ENCODE measurements around the gene COL18A1. TPM values are rescaled to one million over a fixed set of nuclear protein-coding genes. Genes with fewer than 3 reads are reported as not detected.

Gene COL18A1
- polyA plus RNA-seq, 2 of the 4 experiments (the other 2 are of a cell fraction): 17.3 to 88.4 TPM

DNA sequence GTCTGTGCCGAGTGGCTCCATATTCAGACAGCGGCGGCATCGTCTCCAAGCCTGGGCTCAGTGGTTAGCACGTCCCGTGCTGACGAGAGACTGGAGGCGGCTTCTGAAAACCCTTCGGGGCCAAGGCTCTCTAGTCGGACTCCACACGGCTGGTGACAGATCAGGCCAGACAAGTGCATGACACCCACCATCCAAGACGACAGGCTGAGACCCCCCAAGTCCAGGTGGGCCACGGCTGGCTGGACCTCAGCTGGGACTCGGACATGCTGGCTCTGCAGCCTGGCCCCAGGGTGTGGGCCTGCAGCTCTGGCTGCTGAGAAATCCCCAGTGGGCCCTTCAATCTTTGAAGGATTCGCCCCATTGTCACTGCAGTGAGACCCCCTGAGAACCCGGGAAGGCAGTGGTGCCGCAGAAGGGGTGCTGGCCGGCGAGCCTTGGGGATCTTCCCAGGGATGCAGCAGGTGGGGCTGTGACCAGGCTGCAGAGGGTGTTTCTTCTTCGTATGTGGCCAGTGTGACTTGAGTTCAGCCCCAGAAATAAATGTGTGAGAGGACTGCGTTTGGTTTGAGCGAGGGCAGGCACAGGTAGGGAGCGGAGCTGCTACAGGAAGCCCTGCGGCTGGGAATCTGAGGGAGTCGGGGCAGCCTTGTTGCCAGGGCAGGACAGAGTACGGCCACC lies 153.2 kb downstream of the COL18A1 start:
- Histone ChIP-seq H3K4me2 (no peak overlapping the region), H3K4me3 (no peak overlapping the region), H3K4me1 (0 out of 3 replicates have a peak, but pooled peaks cover 3% of the 10 kb centered on the region), H3K27ac (no peak overlapping the region), H3K9me3 (no peaks in the 10 kb centered on the region)
- WGBS (ENCODE audit: missing lambda C conversion rate): 78% methylated on average over 21 of the region's 26 CpGs
- ATAC-seq (no peak), FAIRE-seq (no peak), DNase-seq (ENCODE audit: low read depth in 1 of 2, low spot score in 1 of 2) (no peak)
- POLR2A ChIA-PET: no interaction called here
- TF ChIP-seq RNF2 (IDR thresholded peaks at IDR 0.05; ENCODE audit: borderline replicate concordance, low read depth) (no peak), HMGXB4 (CRISPR knock-in tag; IDR thresholded peaks at IDR 0.05; ENCODE audit: borderline replicate concordance) (no peak), TFCP2L1 (CRISPR knock-in tag; IDR thresholded peaks at IDR 0.05) (no peak), CHD4 (IDR thresholded peaks at IDR 0.05; ENCODE audit: borderline replicate concordance) (no peak), HDAC2 (IDR thresholded peaks at IDR 0.05) (no peak), SREBF2 (IDR thresholded peaks at IDR 0.05) (no peak), SMC3 (IDR thresholded peaks at IDR 0.05) (no peak), JUN (IDR thresholded peaks at IDR 0.05) (no peak), CBX8 (IDR thresholded peaks at IDR 0.05) (no peak), POLR2A (IDR thresholded peaks at IDR 0.05; ENCODE audit: low read length) (no peak), ESRRA (IDR thresholded peaks at IDR 0.05; ENCODE audit: borderline replicate concordance, low read length) (no peak), HOXB13 (CRISPR knock-in tag; IDR thresholded peaks at IDR 0.05; ENCODE audit: low read depth) (no peak), FOSB (CRISPR knock-in tag; IDR thresholded peaks at IDR 0.05) (no peak)
- CTCF ChIA-PET: interaction anchor here (1.4 to 6.6 kb wide), 3 partner anchors 14 to 261 kb away, joined by 4 to 43 read pairs (median 4); no protein-coding TSS in a partner anchor

DNA sequence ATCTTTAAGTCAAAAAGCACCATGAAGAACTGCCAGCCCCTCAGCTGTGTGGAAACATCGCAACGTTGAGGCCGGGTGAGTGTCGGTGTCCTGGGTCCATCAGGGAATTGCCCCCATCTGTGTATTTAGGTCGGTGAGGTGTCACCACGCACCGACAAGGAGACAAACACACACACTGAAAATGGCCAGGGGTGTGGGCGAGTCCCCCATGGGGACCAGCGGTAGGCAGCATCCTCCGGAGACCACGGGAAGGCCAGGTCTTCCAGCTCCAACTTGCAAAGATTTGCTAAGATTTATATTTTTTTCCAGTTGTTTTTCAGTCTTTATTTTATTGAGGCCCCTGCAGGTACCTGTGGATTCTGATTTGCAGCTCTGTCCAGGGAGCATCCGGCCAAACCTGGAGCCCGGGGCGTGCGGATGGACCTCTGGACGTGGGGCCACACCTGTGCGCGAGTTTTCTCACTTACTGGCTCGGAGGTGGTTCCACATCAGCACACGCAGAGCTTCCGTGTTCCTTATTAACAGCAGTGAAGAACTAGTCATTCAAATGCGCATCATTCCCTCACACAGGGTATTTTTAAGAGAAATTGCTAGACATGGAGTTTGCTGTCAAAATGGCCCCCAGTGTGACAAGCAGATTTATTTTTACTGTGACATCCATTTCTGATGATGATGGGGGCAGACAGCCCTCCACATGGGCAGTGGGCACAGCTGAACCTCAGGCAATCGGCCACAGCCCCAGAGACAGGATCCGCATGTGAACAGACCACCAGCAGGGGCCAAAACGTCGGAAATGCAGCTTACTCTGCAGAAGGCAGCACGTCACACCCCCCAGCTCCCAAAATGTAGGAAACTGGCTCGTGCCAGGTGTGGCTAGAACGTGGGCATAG lies 154.5 kb downstream of the COL18A1 start:
- DNase-seq (ENCODE audit: low read depth in 1 of 2, low spot score in 1 of 2) (no peak), FAIRE-seq (no peak), ATAC-seq (no peak)
- TF ChIP-seq RFX5 (IDR thresholded peaks at IDR 0.05): no peak
- no peak for TF ChIP-seq CHD2 (IDR thresholded peaks at IDR 0.05; ENCODE audit: low read length, partially characterized antibody)
- TF ChIP-seq NFE2L2 (conservative IDR thresholded peaks at IDR 0.05; ENCODE audit: low read length): no peak
- TF ChIP-seq JUNB (IDR thresholded peaks at IDR 0.05): no peak
- TF ChIP-seq, protein P1, sequence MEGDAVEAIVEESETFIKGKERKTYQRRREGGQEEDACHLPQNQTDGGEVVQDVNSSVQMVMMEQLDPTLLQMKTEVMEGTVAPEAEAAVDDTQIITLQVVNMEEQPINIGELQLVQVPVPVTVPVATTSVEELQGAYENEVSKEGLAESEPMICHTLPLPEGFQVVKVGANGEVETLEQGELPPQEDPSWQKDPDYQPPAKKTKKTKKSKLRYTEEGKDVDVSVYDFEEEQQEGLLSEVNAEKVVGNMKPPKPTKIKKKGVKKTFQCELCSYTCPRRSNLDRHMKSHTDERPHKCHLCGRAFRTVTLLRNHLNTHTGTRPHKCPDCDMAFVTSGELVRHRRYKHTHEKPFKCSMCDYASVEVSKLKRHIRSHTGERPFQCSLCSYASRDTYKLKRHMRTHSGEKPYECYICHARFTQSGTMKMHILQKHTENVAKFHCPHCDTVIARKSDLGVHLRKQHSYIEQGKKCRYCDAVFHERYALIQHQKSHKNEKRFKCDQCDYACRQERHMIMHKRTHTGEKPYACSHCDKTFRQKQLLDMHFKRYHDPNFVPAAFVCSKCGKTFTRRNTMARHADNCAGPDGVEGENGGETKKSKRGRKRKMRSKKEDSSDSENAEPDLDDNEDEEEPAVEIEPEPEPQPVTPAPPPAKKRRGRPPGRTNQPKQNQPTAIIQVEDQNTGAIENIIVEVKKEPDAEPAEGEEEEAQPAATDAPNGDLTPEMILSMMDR (IDR thresholded peaks at IDR 0.05): no peak
- TF ChIP-seq RNF2 (IDR thresholded peaks at IDR 0.05; ENCODE audit: borderline replicate concordance, low read depth): no peak
- no peak for TF ChIP-seq RARB (CRISPR knock-in tag; IDR thresholded peaks at IDR 0.05)
- TF ChIP-seq CBX8 (IDR thresholded peaks at IDR 0.05): no peak
- TF ChIP-seq SMC3 (IDR thresholded peaks at IDR 0.05): no peak
- TF ChIP-seq KDM1A (IDR thresholded peaks at IDR 0.05; ENCODE audit: low read depth): no peak
- no peak for TF ChIP-seq MYC (IDR thresholded peaks at IDR 0.05; ENCODE audit: borderline replicate concordance, low read length)
- no peak for TF ChIP-seq TP53 (CRISPR knock-in tag; IDR thresholded peaks at IDR 0.05)
- 70% methylated on average over 25 of the region's 29 CpGs for WGBS (ENCODE audit: missing lambda C conversion rate)
- POLR2A ChIA-PET: no interaction called here
- CTCF ChIA-PET: interaction anchor here (1.4 to 6.6 kb wide), 3 partner anchors 38 to 260 kb away, joined by 4 to 43 read pairs (median 6); no protein-coding TSS in a partner anchor
- Histone ChIP-seq H3K4me1 (0 out of 3 replicates have a peak, but pooled peaks cover 3% of the 10 kb centered on the region), H3K27ac (no peak overlapping the region), H3K4me3 (no peak overlapping the region), H3K9me3 (no peaks in the 10 kb centered on the region), H3K4me2 (no peak overlapping the region)

All from A549 (cell line).